ENCODE measurements around the gene CCIN.

- TF ChIP-seq CTCF (IDR thresholded peaks at IDR 0.05; ENCODE audit: insufficient read depth, low read length, poor library complexity, severe bottlenecking) (no peak), EZH2phosphoT487 (conservative IDR thresholded peaks at IDR 0.05; ENCODE audit: low read length) (no peak)
Observed at GRCh38 chr9:36170531-36170930, 1.3 kb downstream of the CCIN start.
